EH (cell line): Measurements from ENCODE around the gene PLP2.
"Not testable (repeated sequence)": the region's sequence is repeated elsewhere in the genome, so short reads cannot be mapped to it uniquely, and the experiment has no call there.

Experiments used
- DNase-seq: peaks from one replicate; pipeline ENCODE4 v3.0.0-alpha.2; 2015; ENCODE audit warnings: low read depth

Gene PLP2

GRCh38 chrX:49163555-49164419 is 7.9 kb upstream of the PLP2 start:
- peak; percentile 86 for DNase-seq

GRCh38 chrX:49164589-49165360 is 6.9 kb upstream of the PLP2 start:
- DNase-seq = no peak

GRCh38 chrX:49165901-49166881 is 5.5 kb upstream of the PLP2 start:
- DNase-seq = peak; percentile 63

- peak; percentile 85 for DNase-seq
Measured at GRCh38 chrX:49166914-49167739, 4.6 kb upstream of the PLP2 start.

GRCh38 chrX:49167740-49168108 is 4.0 kb upstream of the PLP2 start:
- DNase-seq = no peak

- DNase-seq = peak; percentile 63
Measured at GRCh38 chrX:49172280-49172780, 632 bp downstream of the PLP2 start.

- DNase-seq = not testable (repeated sequence)
Measured at GRCh38 chrX:49173544-49173943, 1.8 kb downstream of the PLP2 start.

- DNase-seq = peak; percentile 7
Measured at GRCh38 chrX:49174723-49175122, 3.0 kb downstream of the PLP2 start.

GRCh38 chrX:49175435-49176274 is 4.0 kb downstream of the PLP2 start:
- no peak for DNase-seq

- DNase-seq = no peak
Measured at GRCh38 chrX:49176421-49177326, 5.0 kb downstream of the PLP2 start.

- no peak for DNase-seq
Measured at GRCh38 chrX:49177338-49177833, 5.7 kb downstream of the PLP2 start.

- no peak for DNase-seq
Measured at GRCh38 chrX:49177873-49178480, 6.3 kb downstream of the PLP2 start.

- DNase-seq = no peak
Measured at GRCh38 chrX:49178537-49178936, 6.8 kb downstream of the PLP2 start.

- no peak for DNase-seq
Measured at GRCh38 chrX:49179358-49179757, 7.7 kb downstream of the PLP2 start.

- no peak for DNase-seq
Measured at GRCh38 chrX:49183701-49184281, 12.1 kb downstream of the PLP2 start.

- DNase-seq = peak; percentile 91
Measured at GRCh38 chrX:49184294-49185281, 12.9 kb downstream of the PLP2 start.
